Upper lobe of right lung (tissue), 1 donor: ENCODE results near the gene TDRD10. TPM values are rescaled to one million over a fixed set of nuclear protein-coding genes. Genes with fewer than 3 reads are reported as not detected.

Source experiments
- ATAC-seq: fragments of 200-7000 bp; cut with Tn5 transposase; one replicate; pipeline ENCODE4 v1.9.1; 2020; ENCODE audit warnings: mild to moderate bottlenecking, moderate library complexity
- DNase-seq: peaks from one replicate; pipeline ENCODE4 v3.0.0-alpha.2; 2020
- H3K27ac ChIP-seq: fragments of 200-600 bp; one replicate; pipeline ENCODE4 v1.8.0; 2022
- H3K27me3 ChIP-seq: fragments of 200-600 bp; one replicate; pipeline ENCODE4 v1.8.0; 2022; ENCODE audit warnings: mild to moderate bottlenecking
- H3K36me3 ChIP-seq: fragments of 200-600 bp; one replicate; pipeline ENCODE4 v1.8.0; 2022
- H3K4me1 ChIP-seq: fragments of 200-600 bp; one replicate; pipeline ENCODE4 v1.8.0; 2022
- H3K4me3 ChIP-seq: fragments of 200-600 bp; one replicate; pipeline ENCODE4 v1.8.0; 2022; ENCODE audit warnings: mild to moderate bottlenecking
- H3K9me3 ChIP-seq: fragments of 200-600 bp; one replicate; pipeline ENCODE4 v1.8.0; 2022
- CTCF ChIP-seq: fragments of 200-600 bp; IDR thresholded peaks from one replicate; pipeline ENCODE4 v1.8.0; 2022; ENCODE audit warnings: antibody characterized with exemption
- intact Hi-C: fragments of 100-400 bp; cut with DNase I; formaldehyde crosslinking; loops from one replicate; pipeline ENCODE4 v1.11.0; 2022
- total RNA-seq: library from RNA; stranded (reverse); fragmentation: NEBNext Ultra II Directional; extraction: Animal tissue kit (Norgen Biotek cat#: 25700); gene quantifications from one replicate; pipeline ENCODE4 v1.2.1, GENCODE V29; 2021
- donor health status: DM: no; HTN: yes; CAD: no; lungs with severe emphysema.

TDRD10 gene
- total RNA-seq, 1 donor from 2014 or later: 21.7 TPM

GRCh38 chr1:154459080-154459479, 42.9 kb upstream of the TDRD10 start:
- ATAC-seq (no peak), DNase-seq (peak; percentile 21)
- Histone ChIP-seq H3K4me3 (no peak overlapping the region), H3K4me1 (peaks cover 25% of the 10 kb centered on the region), H3K27me3 (no peaks in the 10 kb centered on the region), H3K36me3 (peaks cover 40% of the 10 kb centered on the region), H3K9me3 (no peaks in the 10 kb centered on the region), H3K27ac (no peak overlapping the region)
- intact Hi-C loops: no loop called here
- TF ChIP-seq CTCF: no peak

GRCh38 chr1:154460695-154461260, 41.2 kb upstream of the TDRD10 start:
- H3K4me1 ChIP-seq: peaks cover 30% of the 10 kb centered on the region
- intact Hi-C loops: no loop called here

GRCh38 chr1:154463512-154463990, 38.5 kb upstream of the TDRD10 start:
- intact Hi-C loops: no loop called here

More at GRCh38 chr1:154460695-154461260, 41.2 kb upstream of the TDRD10 start:
- ATAC-seq (no peak), DNase-seq (peak; percentile 17)
- no peak for TF ChIP-seq CTCF
- Histone ChIP-seq H3K27me3 (no peaks in the 10 kb centered on the region), H3K9me3 (no peaks in the 10 kb centered on the region), H3K36me3 (peaks cover 33% of the 10 kb centered on the region), H3K27ac (no peak overlapping the region), H3K4me3 (no peak overlapping the region)

GRCh38 chr1:154465621-154466195, 36.3 kb upstream of the TDRD10 start:
- Histone ChIP-seq H3K9me3 (no peaks in the 10 kb centered on the region), H3K4me3 (no peak overlapping the region), H3K27me3 (no peaks in the 10 kb centered on the region), H3K36me3 (peaks cover 15% of the 10 kb centered on the region), H3K4me1 (peaks cover 30% of the 10 kb centered on the region), H3K27ac (no peak overlapping the region)
- ATAC-seq (no peak), DNase-seq (peak; percentile 32)
- intact Hi-C loops: no loop called here
- no peak for TF ChIP-seq CTCF

More at GRCh38 chr1:154463512-154463990, 38.5 kb upstream of the TDRD10 start:
- Histone ChIP-seq H3K4me1 (peaks cover 30% of the 10 kb centered on the region), H3K36me3 (peaks cover 23% of the 10 kb centered on the region), H3K9me3 (no peaks in the 10 kb centered on the region), H3K27ac (peak overlapping the region; percentile 74), H3K27me3 (no peaks in the 10 kb centered on the region), H3K4me3 (no peak overlapping the region)
- no peak for TF ChIP-seq CTCF
- peak; percentile 64 for ATAC-seq
- DNase-seq: no peak

- peaks cover 30% of the 10 kb centered on the region for H3K4me1 ChIP-seq
- ATAC-seq: no peak
- intact Hi-C loops: no loop called here
Observed at GRCh38 chr1:154466206-154466605, 35.8 kb upstream of the TDRD10 start.

More at GRCh38 chr1:154466206-154466605, 35.8 kb upstream of the TDRD10 start:
- Histone ChIP-seq H3K36me3 (peaks cover 13% of the 10 kb centered on the region), H3K27ac (peak overlapping the region; percentile 17), H3K9me3 (no peaks in the 10 kb centered on the region), H3K27me3 (no peaks in the 10 kb centered on the region), H3K4me3 (no peak overlapping the region)
- TF ChIP-seq CTCF: no peak
- DNase-seq: no peak
